Mesodermal cell (in vitro differentiated cells): ENCODE data around the gene SPATA32.

ENCODE experiments used
- H3K27ac ChIP-seq: 2 replicates; pipeline ENCODE4 v1.7.0; 2013; ENCODE audit warnings: mild to moderate bottlenecking, low read depth, low read length, moderate library complexity; ENCODE audit not compliant: severe bottlenecking
- H3K36me3 ChIP-seq: 2 replicates; pipeline ENCODE4 v1.7.1; 2013; ENCODE audit warnings: mild to moderate bottlenecking, low read length, moderate library complexity; ENCODE audit not compliant: control insufficient read depth, insufficient read depth
- H3K4me1 ChIP-seq: one replicate; pipeline ENCODE4 v1.7.1; 2013; ENCODE audit warnings: mild to moderate bottlenecking, low read length; ENCODE audit not compliant: insufficient read depth, control insufficient read depth, poor library complexity, severe bottlenecking
- H3K4me3 ChIP-seq: 2 replicates; pipeline ENCODE4 v1.7.0; 2013; ENCODE audit warnings: low read length, control low read depth, mild to moderate bottlenecking; ENCODE audit not compliant: insufficient read depth, poor library complexity, severe bottlenecking; ENCODE audit errors: extremely low read depth
- H3K9me3 ChIP-seq: 2 replicates; pipeline ENCODE4 v1.7.1; 2013; ENCODE audit warnings: mild to moderate bottlenecking, low read length, moderate library complexity; ENCODE audit not compliant: control insufficient read depth
- WGBS, 2 experiments: methylation state at CpG; one replicate each; pipeline ENCODE4 v1.1.5; 2013; ENCODE audit warnings: missing lambda C conversion rate in 2 of 2; ENCODE audit not compliant: insufficient coverage in 2 of 2; 5-methylcytosine and 5-hydroxymethylcytosine counted together

SPATA32 gene

DNA sequence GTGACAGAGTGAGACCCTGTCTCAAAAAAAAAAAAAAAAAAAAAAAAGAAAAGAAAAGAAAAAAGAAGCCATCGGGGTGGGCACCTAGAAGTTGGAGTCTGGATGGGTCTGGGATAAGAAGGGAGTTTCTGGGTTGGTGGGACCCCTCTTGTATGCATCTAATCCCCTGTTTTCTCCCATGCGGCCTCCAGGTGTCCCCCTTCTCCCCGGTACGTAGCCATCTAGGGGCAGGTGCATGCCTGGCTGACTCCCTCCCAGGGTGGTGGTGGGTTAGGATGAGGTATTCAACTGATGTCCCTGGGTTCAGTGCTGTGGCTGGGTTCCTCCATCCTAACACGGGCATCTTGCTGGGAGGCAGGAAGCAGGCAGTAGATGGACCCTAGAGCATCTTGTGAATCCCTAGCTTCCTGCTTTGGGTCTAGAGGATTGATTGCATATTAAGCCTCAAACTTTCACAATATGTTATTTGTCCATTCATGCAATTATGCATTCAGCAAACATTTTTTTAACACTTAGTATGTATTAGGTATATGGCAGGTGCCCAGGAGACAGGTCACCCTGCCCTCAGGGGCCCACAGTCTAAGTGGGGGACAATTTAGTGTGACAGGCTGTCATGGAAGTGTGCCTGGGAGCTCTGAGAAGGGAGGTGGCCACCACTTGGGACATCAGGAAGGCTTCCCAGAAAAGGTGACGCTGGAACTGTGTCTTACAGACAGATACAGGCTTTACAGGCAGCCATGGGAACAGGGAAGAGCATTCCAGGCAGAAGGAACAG, 27.1 kb downstream of the SPATA32 start:
- Histone ChIP-seq H3K27ac (no peak overlapping the region), H3K4me3 (no peak overlapping the region), H3K36me3 (no peaks in the 10 kb centered on the region), H3K4me1 (peaks cover 13% of the 10 kb centered on the region), H3K9me3 (no peaks in the 10 kb centered on the region)
- 6 to 38% methylated on average over 1 to 2 of the region's 6 CpGs for WGBS, 2 experiments

DNA sequence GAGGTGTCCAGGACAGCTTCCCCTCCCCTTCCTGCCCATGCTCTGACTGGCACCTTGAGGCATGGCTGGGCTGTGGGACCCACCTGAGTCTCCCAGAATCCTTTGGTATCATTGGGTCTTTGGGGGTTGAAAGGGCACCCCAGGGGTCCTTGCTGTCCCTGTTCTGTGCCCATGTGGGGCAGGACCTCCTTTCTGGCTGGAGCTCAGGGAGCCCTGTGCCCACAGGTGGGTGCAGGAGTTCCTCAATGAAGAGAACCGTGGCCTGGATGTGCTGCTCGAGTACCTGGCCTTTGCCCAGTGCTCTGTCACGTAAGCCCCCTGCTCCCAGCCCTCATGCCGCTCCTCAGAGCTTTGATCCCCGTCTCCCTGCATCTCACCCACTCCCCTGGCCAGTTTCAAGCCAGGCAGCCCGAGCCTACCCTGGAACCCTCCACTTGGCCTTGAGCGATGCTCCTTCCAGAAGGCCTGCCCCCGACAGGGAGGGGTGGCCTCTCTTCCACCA, 28.4 kb downstream of the SPATA32 start:
- WGBS, 2 experiments = 79 to 88% methylated on average over 8 of the region's 8 CpGs
- H3K36me3 ChIP-seq = no peaks in the 10 kb centered on the region

GRCh38 chr17:45232514-45233422, 29.1 kb downstream of the SPATA32 start:
- H3K27ac ChIP-seq = no peak overlapping the region
- H3K4me1 ChIP-seq = peaks cover 32% of the 10 kb centered on the region
- no peaks in the 10 kb centered on the region for H3K9me3 ChIP-seq
- 85 to 93% methylated on average over 4 to 7 of the region's 9 CpGs for WGBS, 2 experiments
- H3K4me3 ChIP-seq = no peak overlapping the region
- H3K36me3 ChIP-seq = no peaks in the 10 kb centered on the region

More for the DNA sequence above, 28.4 kb downstream of the SPATA32 start:
- Histone ChIP-seq H3K4me1 (peaks cover 27% of the 10 kb centered on the region), H3K9me3 (no peaks in the 10 kb centered on the region), H3K4me3 (no peak overlapping the region), H3K27ac (no peak overlapping the region)

DNA sequence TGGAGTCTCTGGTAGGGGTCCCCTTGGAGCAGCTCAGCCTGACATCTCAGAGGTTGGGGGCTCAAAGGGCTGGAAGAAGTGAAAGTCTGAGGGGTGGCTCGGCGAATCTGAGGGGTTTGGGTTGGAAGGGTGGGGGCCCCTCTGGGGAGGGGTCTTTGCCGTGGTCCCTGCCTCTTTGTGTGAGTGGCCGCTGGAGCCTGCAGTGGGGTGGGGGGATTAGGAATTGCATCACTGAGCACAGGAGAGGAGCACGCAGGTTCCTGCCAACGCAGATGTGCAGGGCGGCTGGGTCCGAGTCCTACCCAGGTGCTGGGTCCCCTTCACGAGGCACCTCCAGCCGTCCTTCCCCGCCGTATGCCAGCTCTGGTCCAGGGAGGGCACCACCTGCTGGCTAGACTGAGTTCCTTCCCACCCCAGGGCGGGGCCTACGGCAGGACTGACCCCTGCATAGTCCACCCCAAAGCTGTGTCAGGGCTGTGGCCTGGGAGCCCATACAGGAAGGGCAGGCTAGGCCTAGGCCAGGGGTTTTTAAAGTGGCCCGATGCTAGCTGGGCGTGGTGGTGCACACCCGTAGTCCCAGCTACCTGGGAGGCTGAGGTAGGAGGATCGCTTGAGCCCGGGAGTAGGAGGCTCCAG, 30.3 kb downstream of the SPATA32 start:
- peaks cover 37% of the 10 kb centered on the region for H3K4me1 ChIP-seq

DNA sequence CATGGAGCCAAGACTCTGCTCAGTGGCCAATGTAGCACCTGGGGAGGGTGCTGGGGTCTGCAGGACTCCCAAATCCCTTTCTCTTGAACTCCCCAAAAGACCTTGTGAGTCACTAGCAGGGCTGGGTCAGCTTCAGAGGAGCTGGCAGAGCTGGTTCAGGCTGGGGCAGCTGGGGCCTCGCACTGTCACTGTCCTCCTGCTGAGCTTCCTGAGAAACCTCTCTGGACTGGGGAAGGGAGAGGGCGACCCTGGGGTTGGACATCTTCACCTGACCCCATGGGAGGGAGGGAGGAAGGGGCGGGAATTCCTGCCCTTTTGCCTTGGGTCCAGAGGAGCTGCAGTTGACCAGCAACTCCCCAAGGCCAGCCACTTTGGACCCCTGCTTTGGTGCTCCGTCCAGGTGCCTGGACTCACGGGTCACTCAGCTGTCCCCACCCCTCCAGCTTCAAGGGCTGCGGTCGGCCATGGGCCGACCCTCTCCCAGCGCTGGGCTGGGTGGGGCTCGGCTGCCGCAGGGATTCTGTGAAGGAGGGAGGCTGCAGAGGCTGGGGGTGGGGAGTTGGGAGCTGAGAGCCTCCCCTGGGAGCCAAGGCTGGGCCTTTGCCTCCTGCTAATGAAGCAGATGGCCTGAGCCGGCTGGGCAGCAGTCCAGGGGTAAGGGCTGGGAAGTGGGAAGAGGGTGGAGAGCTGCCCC, 31.0 kb downstream of the SPATA32 start:
- H3K36me3 ChIP-seq = no peaks in the 10 kb centered on the region
- no peaks in the 10 kb centered on the region for H3K9me3 ChIP-seq
- no peak overlapping the region for H3K4me3 ChIP-seq
- no peak overlapping the region for H3K27ac ChIP-seq
- H3K4me1 ChIP-seq = peaks cover 43% of the 10 kb centered on the region
- WGBS, 2 experiments = 61 to 68% methylated on average over 6 of the region's 12 CpGs

More for the DNA sequence above, 30.3 kb downstream of the SPATA32 start:
- no peak overlapping the region for H3K4me3 ChIP-seq
- no peaks in the 10 kb centered on the region for H3K36me3 ChIP-seq
- no peaks in the 10 kb centered on the region for H3K9me3 ChIP-seq
- no peak overlapping the region for H3K27ac ChIP-seq
- WGBS, 2 experiments = 75 to 77% methylated on average over 15 to 17 of the region's 19 CpGs

GRCh38 chr17:45230410-45230786, 31.5 kb downstream of the SPATA32 start:
- Histone ChIP-seq H3K4me3 (no peak overlapping the region), H3K36me3 (no peaks in the 10 kb centered on the region), H3K27ac (no peak overlapping the region), H3K4me1 (peaks cover 46% of the 10 kb centered on the region), H3K9me3 (no peaks in the 10 kb centered on the region)
- 95 to 100% methylated on average over 3 to 4 of the region's 4 CpGs for WGBS, 2 experiments

DNA sequence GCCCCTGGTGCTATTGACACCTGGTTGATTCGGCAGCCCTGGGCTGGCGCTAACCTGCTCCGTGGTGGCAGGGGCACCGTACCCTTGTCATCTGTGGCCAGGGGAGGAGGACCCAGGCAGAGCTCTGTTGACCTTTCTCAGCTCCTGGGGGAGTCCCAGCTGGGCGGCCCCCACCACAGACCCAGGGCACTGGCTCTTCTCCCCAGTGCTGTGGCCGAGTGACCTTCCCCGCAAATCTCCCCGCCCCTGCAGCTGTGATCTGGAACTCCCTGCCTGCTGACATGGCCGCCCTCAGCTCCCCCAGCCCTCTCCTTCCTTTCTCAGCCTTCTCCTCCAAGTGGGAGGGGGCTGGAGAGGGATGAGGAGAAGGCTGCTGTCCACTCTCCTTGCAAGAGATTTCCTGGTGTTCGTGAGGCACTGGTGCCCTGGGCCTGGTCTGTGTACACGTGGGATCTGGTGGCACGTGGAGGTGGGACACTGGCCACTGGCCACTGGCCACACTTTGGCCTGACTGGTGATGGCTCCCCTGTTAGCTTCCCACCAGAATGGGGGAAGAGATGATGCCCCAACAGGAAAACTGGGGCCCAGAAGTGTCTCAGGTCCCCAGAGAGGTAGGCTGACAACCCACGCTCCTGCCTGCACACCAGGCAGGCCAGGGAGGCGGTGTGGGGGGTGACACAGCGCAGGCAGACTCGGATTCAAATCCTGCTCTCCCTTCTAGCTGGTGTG, 32.0 kb downstream of the SPATA32 start:
- Histone ChIP-seq H3K9me3 (no peaks in the 10 kb centered on the region), H3K4me3 (no peak overlapping the region), H3K4me1 (peaks cover 46% of the 10 kb centered on the region), H3K27ac (no peak overlapping the region), H3K36me3 (no peaks in the 10 kb centered on the region)
- 88 to 91% methylated on average over 15 of the region's 16 CpGs for WGBS, 2 experiments

DNA sequence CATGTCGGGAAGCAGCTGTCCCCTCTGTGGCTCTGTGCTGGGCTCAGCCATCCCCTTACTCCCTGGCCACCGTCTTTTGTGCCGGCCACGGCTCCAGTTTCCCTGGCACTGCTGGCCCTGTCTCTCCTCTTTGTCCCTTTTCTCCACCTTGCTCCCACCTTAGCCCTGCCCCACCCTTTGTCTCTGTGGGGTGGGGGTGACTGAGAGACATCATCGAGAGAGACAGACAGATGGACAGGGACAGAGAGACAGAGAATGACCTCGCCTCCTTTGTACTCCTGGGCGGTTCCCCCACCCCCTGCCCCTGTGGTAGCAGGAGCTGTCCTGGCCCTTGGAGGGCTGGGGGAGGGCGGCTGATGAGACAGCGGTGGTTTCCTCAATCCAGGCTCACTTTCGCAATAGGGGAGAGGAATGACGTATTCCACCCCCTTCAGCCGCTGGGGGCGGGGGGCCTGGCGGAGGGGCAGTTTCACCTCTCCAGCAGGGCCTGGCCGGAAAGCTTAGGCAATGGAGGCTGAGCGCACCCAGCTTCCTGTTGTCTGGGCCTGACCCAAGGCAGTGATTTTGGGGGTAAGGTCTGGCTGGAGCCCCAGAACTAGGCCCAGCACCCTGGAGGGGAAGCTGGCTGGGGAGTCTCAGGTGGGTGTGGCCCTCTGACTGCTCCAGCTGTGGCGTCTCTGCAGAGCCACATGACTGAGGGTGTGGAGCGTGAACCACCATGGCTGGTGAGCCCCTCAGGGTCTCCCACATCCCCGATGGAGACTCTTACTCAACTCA, 32.9 kb downstream of the SPATA32 start:
- peaks cover 46% of the 10 kb centered on the region for H3K4me1 ChIP-seq
- no peak overlapping the region for H3K27ac ChIP-seq
- H3K4me3 ChIP-seq = no peak overlapping the region
- H3K9me3 ChIP-seq = no peaks in the 10 kb centered on the region
- WGBS, 2 experiments = 55% methylated on average over 13 to 14 of the region's 19 CpGs
- no peaks in the 10 kb centered on the region for H3K36me3 ChIP-seq

GRCh38 chr17:45227926-45228762, 33.8 kb downstream of the SPATA32 start:
- Histone ChIP-seq H3K4me1 (peaks cover 46% of the 10 kb centered on the region), H3K4me3 (no peak overlapping the region)
- WGBS, 2 experiments = 75 to 84% methylated on average over 11 to 13 of the region's 17 CpGs

More at GRCh38 chr17:45227926-45228762, 33.8 kb downstream of the SPATA32 start:
- Histone ChIP-seq H3K36me3 (no peaks in the 10 kb centered on the region), H3K27ac (no peak overlapping the region), H3K9me3 (no peaks in the 10 kb centered on the region)
